ENCODE data around the gene GRB14. TPM values are rescaled to one million over a fixed set of nuclear protein-coding genes. Genes with fewer than 3 reads are reported as not detected.

GRB14 gene
- total RNA-seq, 1 experiment from 2014 or later: not detected

DNA sequence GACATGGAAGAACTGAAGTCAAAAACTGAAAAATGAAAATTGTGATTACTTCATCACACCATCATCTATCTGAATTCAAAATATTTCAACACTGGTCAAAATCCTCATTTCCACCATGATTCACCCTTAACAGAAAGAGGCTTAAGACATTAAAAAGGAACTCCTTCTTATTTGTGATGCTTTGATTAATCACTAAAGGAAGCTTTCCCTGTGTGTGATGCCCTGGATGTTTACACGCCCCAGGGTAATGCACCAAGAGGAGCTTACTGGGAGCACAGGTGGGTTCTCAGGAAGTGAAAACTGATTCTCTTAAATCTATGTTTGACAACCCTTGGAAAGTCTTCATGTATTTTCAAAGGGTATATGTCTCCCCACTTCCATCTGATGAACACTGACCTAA, 11.5 kb downstream of the GRB14 start:
- CTCF ChIA-PET: no interaction called here
- no peak for ATAC-seq

DNA sequence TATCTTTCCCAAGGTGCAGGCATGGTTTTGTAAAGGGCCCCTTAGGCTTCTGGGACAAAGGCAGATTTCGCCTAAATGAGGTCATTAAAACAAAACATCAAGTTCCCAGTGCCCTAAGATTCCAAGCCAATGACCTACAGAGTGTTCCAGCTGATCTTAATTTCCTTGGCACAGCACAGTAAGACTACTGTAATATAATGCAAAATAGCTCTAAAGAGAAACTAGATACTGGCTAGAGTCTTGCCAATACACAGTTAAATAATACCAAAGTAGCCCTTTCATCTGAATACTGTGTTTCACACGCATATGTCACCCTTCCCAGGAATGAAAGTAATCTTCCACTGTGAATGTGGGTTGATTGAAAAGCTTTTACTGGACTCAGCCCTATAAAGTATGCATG, 14.7 kb downstream of the GRB14 start:
- ChIA-PET POLR2A (no interaction called here), CTCF (no interaction called here)
- Histone ChIP-seq H3K4me1 (ENCODE audit: control insufficient read depth, insufficient read depth, low read length) (no peaks in the 10 kb centered on the region), H3K4me3 (ENCODE audit: low read depth in 2 of 2, low read length in 2 of 2) (no peak overlapping the region), H3K27ac (ENCODE audit: low read length) (no peak overlapping the region), H3K9me3 (ENCODE audit: control insufficient read depth, insufficient read depth, low read depth, low read length) (no peaks in the 10 kb centered on the region), H3K27me3 (ENCODE audit: control insufficient read depth, insufficient read depth, low read length) (no peaks in the 10 kb centered on the region), H3K36me3 (ENCODE audit: control insufficient read depth, insufficient read depth, low read length) (no peaks in the 10 kb centered on the region)
- TF ChIP-seq POLR2AphosphoS5 (IDR thresholded peaks at IDR 0.05; ENCODE audit: low read depth, low read length): no peak
- TF ChIP-seq, protein P1, sequence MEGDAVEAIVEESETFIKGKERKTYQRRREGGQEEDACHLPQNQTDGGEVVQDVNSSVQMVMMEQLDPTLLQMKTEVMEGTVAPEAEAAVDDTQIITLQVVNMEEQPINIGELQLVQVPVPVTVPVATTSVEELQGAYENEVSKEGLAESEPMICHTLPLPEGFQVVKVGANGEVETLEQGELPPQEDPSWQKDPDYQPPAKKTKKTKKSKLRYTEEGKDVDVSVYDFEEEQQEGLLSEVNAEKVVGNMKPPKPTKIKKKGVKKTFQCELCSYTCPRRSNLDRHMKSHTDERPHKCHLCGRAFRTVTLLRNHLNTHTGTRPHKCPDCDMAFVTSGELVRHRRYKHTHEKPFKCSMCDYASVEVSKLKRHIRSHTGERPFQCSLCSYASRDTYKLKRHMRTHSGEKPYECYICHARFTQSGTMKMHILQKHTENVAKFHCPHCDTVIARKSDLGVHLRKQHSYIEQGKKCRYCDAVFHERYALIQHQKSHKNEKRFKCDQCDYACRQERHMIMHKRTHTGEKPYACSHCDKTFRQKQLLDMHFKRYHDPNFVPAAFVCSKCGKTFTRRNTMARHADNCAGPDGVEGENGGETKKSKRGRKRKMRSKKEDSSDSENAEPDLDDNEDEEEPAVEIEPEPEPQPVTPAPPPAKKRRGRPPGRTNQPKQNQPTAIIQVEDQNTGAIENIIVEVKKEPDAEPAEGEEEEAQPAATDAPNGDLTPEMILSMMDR (IDR thresholded peaks at IDR 0.05): no peak
- intact Hi-C loops (cut with micrococcal nuclease; ENCODE audit: unreplicated experiment) (no loop called here), in situ Hi-C loops (cut with HindIII; ENCODE audit: low pct_unique_long_range_greater_than_20kb, low sequenced_read_pairs) (no loop called here)
- BruUV-seq (replicated peaks): no TSS peak
- DNase-seq (ENCODE audit: low read depth, low spot score) (no peak), ATAC-seq (no peak)

More for the DNA sequence above, 11.5 kb downstream of the GRB14 start:
- Histone ChIP-seq H3K27ac (ENCODE audit: low read length) (no peak overlapping the region), H3K9me3 (ENCODE audit: control insufficient read depth, insufficient read depth, low read depth, low read length) (no peaks in the 10 kb centered on the region), H3K27me3 (ENCODE audit: control insufficient read depth, insufficient read depth, low read length) (no peaks in the 10 kb centered on the region), H3K4me1 (ENCODE audit: control insufficient read depth, insufficient read depth, low read length) (no peaks in the 10 kb centered on the region), H3K4me3 (ENCODE audit: low read depth in 2 of 2, low read length in 2 of 2) (no peak overlapping the region), H3K36me3 (ENCODE audit: control insufficient read depth, insufficient read depth, low read length) (no peaks in the 10 kb centered on the region)
- DNase-seq (ENCODE audit: low read depth, low spot score): no peak
- no TSS peak for BruUV-seq (replicated peaks)
- POLR2A ChIA-PET: no interaction called here
- TF ChIP-seq TCF7L2 (IDR thresholded peaks at IDR 0.05; ENCODE audit: low read depth, low read length) (no peak), SIN3A (IDR thresholded peaks at IDR 0.05; ENCODE audit: borderline replicate concordance, insufficient read depth, low read depth, low read length) (no peak), POLR2AphosphoS5 (IDR thresholded peaks at IDR 0.05; ENCODE audit: low read depth, low read length) (no peak)
- TF ChIP-seq, protein P2, sequence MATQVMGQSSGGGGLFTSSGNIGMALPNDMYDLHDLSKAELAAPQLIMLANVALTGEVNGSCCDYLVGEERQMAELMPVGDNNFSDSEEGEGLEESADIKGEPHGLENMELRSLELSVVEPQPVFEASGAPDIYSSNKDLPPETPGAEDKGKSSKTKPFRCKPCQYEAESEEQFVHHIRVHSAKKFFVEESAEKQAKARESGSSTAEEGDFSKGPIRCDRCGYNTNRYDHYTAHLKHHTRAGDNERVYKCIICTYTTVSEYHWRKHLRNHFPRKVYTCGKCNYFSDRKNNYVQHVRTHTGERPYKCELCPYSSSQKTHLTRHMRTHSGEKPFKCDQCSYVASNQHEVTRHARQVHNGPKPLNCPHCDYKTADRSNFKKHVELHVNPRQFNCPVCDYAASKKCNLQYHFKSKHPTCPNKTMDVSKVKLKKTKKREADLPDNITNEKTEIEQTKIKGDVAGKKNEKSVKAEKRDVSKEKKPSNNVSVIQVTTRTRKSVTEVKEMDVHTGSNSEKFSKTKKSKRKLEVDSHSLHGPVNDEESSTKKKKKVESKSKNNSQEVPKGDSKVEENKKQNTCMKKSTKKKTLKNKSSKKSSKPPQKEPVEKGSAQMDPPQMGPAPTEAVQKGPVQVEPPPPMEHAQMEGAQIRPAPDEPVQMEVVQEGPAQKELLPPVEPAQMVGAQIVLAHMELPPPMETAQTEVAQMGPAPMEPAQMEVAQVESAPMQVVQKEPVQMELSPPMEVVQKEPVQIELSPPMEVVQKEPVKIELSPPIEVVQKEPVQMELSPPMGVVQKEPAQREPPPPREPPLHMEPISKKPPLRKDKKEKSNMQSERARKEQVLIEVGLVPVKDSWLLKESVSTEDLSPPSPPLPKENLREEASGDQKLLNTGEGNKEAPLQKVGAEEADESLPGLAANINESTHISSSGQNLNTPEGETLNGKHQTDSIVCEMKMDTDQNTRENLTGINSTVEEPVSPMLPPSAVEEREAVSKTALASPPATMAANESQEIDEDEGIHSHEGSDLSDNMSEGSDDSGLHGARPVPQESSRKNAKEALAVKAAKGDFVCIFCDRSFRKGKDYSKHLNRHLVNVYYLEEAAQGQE (IDR thresholded peaks at IDR 0.05; ENCODE audit: insufficient read depth in 1 of 2, low read depth in 2 of 2, low read length in 1 of 2): no peak
- TF ChIP-seq, protein P1 (IDR thresholded peaks at IDR 0.05): no peak
- in situ Hi-C loops (cut with HindIII; ENCODE audit: low pct_unique_long_range_greater_than_20kb, low sequenced_read_pairs): no loop called here
- intact Hi-C loops (cut with micrococcal nuclease; ENCODE audit: unreplicated experiment): no loop called here

DNA sequence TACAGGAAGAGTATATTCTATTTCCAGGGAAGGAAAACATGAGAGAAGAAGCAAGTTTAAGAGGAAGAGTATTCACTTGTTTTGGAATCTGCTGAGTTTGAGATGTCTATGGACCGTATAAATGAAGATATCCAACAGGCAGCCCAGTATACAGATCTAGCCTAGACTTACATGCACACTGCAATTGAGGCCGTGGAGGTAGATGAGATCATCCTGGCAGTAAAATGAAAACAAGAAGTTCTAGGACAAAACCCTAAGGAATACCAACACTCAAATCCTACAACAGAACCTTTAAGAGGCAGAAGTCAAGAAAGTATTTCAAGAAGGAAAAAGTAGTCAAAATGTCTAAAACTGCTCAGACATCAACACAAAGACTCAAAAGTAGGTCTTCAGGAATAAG, 16.0 kb downstream of the GRB14 start:
- no peak for DNase-seq (ENCODE audit: low read depth, low spot score)
- BruUV-seq (replicated peaks): no TSS peak
- no peaks in the 10 kb centered on the region for H3K4me1 ChIP-seq (ENCODE audit: control insufficient read depth, insufficient read depth, low read length)
- no peak overlapping the region for H3K4me3 ChIP-seq (ENCODE audit: low read depth in 2 of 2, low read length in 2 of 2)
- no peaks in the 10 kb centered on the region for H3K27me3 ChIP-seq (ENCODE audit: control insufficient read depth, insufficient read depth, low read length)
- ChIA-PET CTCF (no interaction called here), POLR2A (no interaction called here)
- TF ChIP-seq POLR2AphosphoS5 (IDR thresholded peaks at IDR 0.05; ENCODE audit: low read depth, low read length) (no peak), TCF7L2 (IDR thresholded peaks at IDR 0.05; ENCODE audit: low read depth, low read length) (no peak), SIN3A (IDR thresholded peaks at IDR 0.05; ENCODE audit: borderline replicate concordance, insufficient read depth, low read depth, low read length) (no peak)
- TF ChIP-seq, protein P1 (IDR thresholded peaks at IDR 0.05): no peak
- TF ChIP-seq, protein P2 (IDR thresholded peaks at IDR 0.05; ENCODE audit: insufficient read depth in 1 of 2, low read depth in 2 of 2, low read length in 1 of 2): no peak
- intact Hi-C loops (cut with micrococcal nuclease; ENCODE audit: unreplicated experiment) (no loop called here), in situ Hi-C loops (cut with HindIII; ENCODE audit: low pct_unique_long_range_greater_than_20kb, low sequenced_read_pairs) (no loop called here)
- H3K9me3 ChIP-seq (ENCODE audit: control insufficient read depth, insufficient read depth, low read depth, low read length): no peaks in the 10 kb centered on the region
- ATAC-seq: no peak
- H3K36me3 ChIP-seq (ENCODE audit: control insufficient read depth, insufficient read depth, low read length): no peaks in the 10 kb centered on the region
- no peak overlapping the region for H3K27ac ChIP-seq (ENCODE audit: low read length)

Measured in Panc1 (cell line).